Stimulated activated memory B cell treated with anti-CD40 and anti-IgM and Interleukin-4, amounts not matched to agents 10 μg/mL and 1 μg/mL and 100 μg/mL, for 72 hours (primary cell): ENCODE results near the gene PCYOX1L.

Experiments
- ATAC-seq: fragments of 150-1000 bp; cut with Tn5 transposase; 2 replicates; pipeline ENCODE4 v1.10.0; 2021
- H3K27ac Mint-ChIP-seq: one replicate; pipeline ENCODE4 v1.8.0; 2022; ENCODE audit warnings: mild to moderate bottlenecking, mixed read lengths
- H3K27me3 Mint-ChIP-seq: one replicate; pipeline ENCODE4 v1.8.0; 2022; ENCODE audit warnings: mixed read lengths
- H3K36me3 Mint-ChIP-seq: one replicate; pipeline ENCODE4 v1.8.0; 2022; ENCODE audit warnings: mixed read lengths
- H3K4me1 Mint-ChIP-seq: one replicate; pipeline ENCODE4 v1.8.0; 2022; ENCODE audit warnings: mixed read lengths
- H3K4me3 Mint-ChIP-seq: one replicate; pipeline ENCODE4 v1.8.0; 2022; ENCODE audit warnings: mild to moderate bottlenecking, moderate library complexity, mixed read lengths
- H3K9me3 Mint-ChIP-seq: one replicate; pipeline ENCODE4 v1.8.0; 2022; ENCODE audit warnings: mixed read lengths

The PCYOX1L gene

GRCh38 chr5:149401051-149401450, 43.2 kb downstream of the PCYOX1L start:
- H3K27ac Mint-ChIP-seq = no peak overlapping the region
- no peaks in the 10 kb centered on the region for H3K36me3 Mint-ChIP-seq
- no peaks in the 10 kb centered on the region for H3K9me3 Mint-ChIP-seq
- no peak overlapping the region for H3K4me3 Mint-ChIP-seq
- peaks cover 27% of the 10 kb centered on the region for H3K27me3 Mint-ChIP-seq
- H3K4me1 Mint-ChIP-seq = no peaks in the 10 kb centered on the region
- no peak for ATAC-seq

GRCh38 chr5:149402291-149402690, 44.4 kb downstream of the PCYOX1L start:
- H3K9me3 Mint-ChIP-seq = no peaks in the 10 kb centered on the region
- no peak for ATAC-seq
- H3K27me3 Mint-ChIP-seq = peaks cover 32% of the 10 kb centered on the region
- no peaks in the 10 kb centered on the region for H3K4me1 Mint-ChIP-seq
- no peak overlapping the region for H3K27ac Mint-ChIP-seq
- H3K4me3 Mint-ChIP-seq = no peak overlapping the region
- H3K36me3 Mint-ChIP-seq = no peaks in the 10 kb centered on the region

- H3K27me3 Mint-ChIP-seq = peaks cover 34% of the 10 kb centered on the region
- H3K9me3 Mint-ChIP-seq = no peaks in the 10 kb centered on the region
- H3K4me1 Mint-ChIP-seq = no peaks in the 10 kb centered on the region
- ATAC-seq = no peak
- H3K4me3 Mint-ChIP-seq = no peak overlapping the region
- H3K36me3 Mint-ChIP-seq = no peaks in the 10 kb centered on the region
- no peak overlapping the region for H3K27ac Mint-ChIP-seq
Observed at GRCh38 chr5:149403923-149404745, 46.3 kb downstream of the PCYOX1L start.

GRCh38 chr5:149404746-149405549, 47.1 kb downstream of the PCYOX1L start:
- Mint-ChIP-seq H3K27me3 (peaks cover 34% of the 10 kb centered on the region), H3K36me3 (no peaks in the 10 kb centered on the region), H3K27ac (no peak overlapping the region), H3K4me3 (no peak overlapping the region), H3K4me1 (no peaks in the 10 kb centered on the region), H3K9me3 (no peaks in the 10 kb centered on the region)
- ATAC-seq = peak; percentile 35

GRCh38 chr5:149405550-149406202, 47.8 kb downstream of the PCYOX1L start:
- peak; percentile 4 for ATAC-seq
- Mint-ChIP-seq H3K4me3 (no peak overlapping the region), H3K27ac (no peak overlapping the region), H3K9me3 (no peaks in the 10 kb centered on the region), H3K4me1 (no peaks in the 10 kb centered on the region), H3K27me3 (peaks cover 29% of the 10 kb centered on the region), H3K36me3 (no peaks in the 10 kb centered on the region)

- H3K4me3 Mint-ChIP-seq = no peak overlapping the region
Observed at GRCh38 chr5:149406203-149406978, 48.5 kb downstream of the PCYOX1L start.

GRCh38 chr5:149406979-149407306, 49.1 kb downstream of the PCYOX1L start:
- Mint-ChIP-seq H3K9me3 (no peaks in the 10 kb centered on the region), H3K27me3 (peaks cover 20% of the 10 kb centered on the region), H3K27ac (no peak overlapping the region), H3K4me3 (no peak overlapping the region), H3K36me3 (no peaks in the 10 kb centered on the region), H3K4me1 (no peaks in the 10 kb centered on the region)
- ATAC-seq = no peak

More at GRCh38 chr5:149406203-149406978, 48.5 kb downstream of the PCYOX1L start:
- H3K9me3 Mint-ChIP-seq = no peaks in the 10 kb centered on the region
- no peaks in the 10 kb centered on the region for H3K4me1 Mint-ChIP-seq
- no peaks in the 10 kb centered on the region for H3K36me3 Mint-ChIP-seq
- H3K27ac Mint-ChIP-seq = no peak overlapping the region
- no peak for ATAC-seq
- peaks cover 22% of the 10 kb centered on the region for H3K27me3 Mint-ChIP-seq

GRCh38 chr5:149407323-149408251, 49.7 kb downstream of the PCYOX1L start:
- no peaks in the 10 kb centered on the region for H3K9me3 Mint-ChIP-seq
- ATAC-seq = no peak
- peaks cover 20% of the 10 kb centered on the region for H3K27me3 Mint-ChIP-seq
- no peaks in the 10 kb centered on the region for H3K36me3 Mint-ChIP-seq
- H3K4me1 Mint-ChIP-seq = no peaks in the 10 kb centered on the region
- no peak overlapping the region for H3K27ac Mint-ChIP-seq
- H3K4me3 Mint-ChIP-seq = no peak overlapping the region

GRCh38 chr5:149408252-149409099, 50.6 kb downstream of the PCYOX1L start:
- Mint-ChIP-seq H3K9me3 (no peaks in the 10 kb centered on the region), H3K4me3 (no peak overlapping the region), H3K4me1 (no peaks in the 10 kb centered on the region), H3K36me3 (no peaks in the 10 kb centered on the region), H3K27me3 (peaks cover 20% of the 10 kb centered on the region), H3K27ac (no peak overlapping the region)
- ATAC-seq = no peak

- H3K9me3 Mint-ChIP-seq = no peaks in the 10 kb centered on the region
- H3K27ac Mint-ChIP-seq = no peak overlapping the region
- ATAC-seq = no peak
- no peaks in the 10 kb centered on the region for H3K4me1 Mint-ChIP-seq
- peaks cover 20% of the 10 kb centered on the region for H3K27me3 Mint-ChIP-seq
- H3K36me3 Mint-ChIP-seq = no peaks in the 10 kb centered on the region
- no peak overlapping the region for H3K4me3 Mint-ChIP-seq
Observed at GRCh38 chr5:149409268-149409948, 51.6 kb downstream of the PCYOX1L start.

- ATAC-seq = no peak
- H3K9me3 Mint-ChIP-seq = no peaks in the 10 kb centered on the region
- peaks cover 20% of the 10 kb centered on the region for H3K27me3 Mint-ChIP-seq
Observed at GRCh38 chr5:149410071-149410470, 52.2 kb downstream of the PCYOX1L start.

GRCh38 chr5:149410721-149411432, 53.0 kb downstream of the PCYOX1L start:
- no peaks in the 10 kb centered on the region for H3K9me3 Mint-ChIP-seq
- no peak overlapping the region for H3K27ac Mint-ChIP-seq
- no peaks in the 10 kb centered on the region for H3K36me3 Mint-ChIP-seq
- no peaks in the 10 kb centered on the region for H3K4me1 Mint-ChIP-seq
- no peak for ATAC-seq
- H3K27me3 Mint-ChIP-seq = peaks cover 20% of the 10 kb centered on the region
- H3K4me3 Mint-ChIP-seq = no peak overlapping the region

More at GRCh38 chr5:149410071-149410470, 52.2 kb downstream of the PCYOX1L start:
- Mint-ChIP-seq H3K27ac (no peak overlapping the region), H3K4me1 (no peaks in the 10 kb centered on the region), H3K36me3 (no peaks in the 10 kb centered on the region), H3K4me3 (no peak overlapping the region)
